Karpas-422 (cell line): Measurements from ENCODE around the gene NEK10. TPM values are rescaled to one million over a fixed set of nuclear protein-coding genes. Genes with fewer than 3 reads are reported as not detected.

Experiments
- DNase-seq: peaks from one replicate; pipeline ENCODE4 v3.0.0-alpha.2; 2015
- H2AFZ ChIP-seq: fragments of 200-600 bp; sonication (generic); 2 replicates; pipeline ENCODE4 v1.6.1; 2014; ENCODE audit warnings: antibody characterized with exemption, low read length, mixed read lengths
- H3K27ac ChIP-seq: fragments of 200-600 bp; sonication (generic); 2 replicates; pipeline ENCODE4 v1.5.1; 2014; ENCODE audit warnings: mild to moderate bottlenecking, low read length, moderate library complexity
- H3K27me3 ChIP-seq: fragments of 200-600 bp; sonication (generic); 2 replicates; pipeline ENCODE4 v1.6.1; 2014; ENCODE audit warnings: low read length, mixed read lengths
- H3K36me3 ChIP-seq: fragments of 200-600 bp; sonication (generic); 2 replicates; pipeline ENCODE4 v1.6.1; 2014; ENCODE audit warnings: low read length, mixed read lengths; ENCODE audit not compliant: insufficient read depth
- H3K4me1 ChIP-seq: fragments of 200-600 bp; sonication (generic); 2 replicates; pipeline ENCODE4 v1.6.1; 2014; ENCODE audit warnings: mild to moderate bottlenecking, low read length, mixed read lengths
- H3K4me2 ChIP-seq: fragments of 200-600 bp; sonication (generic); 2 replicates; pipeline ENCODE4 v1.6.1; 2014; ENCODE audit warnings: low read length, low read depth, mild to moderate bottlenecking; ENCODE audit not compliant: poor library complexity, severe bottlenecking
- H3K4me3 ChIP-seq: fragments of 200-600 bp; sonication (generic); 2 replicates; pipeline ENCODE4 v1.5.1; 2014; ENCODE audit warnings: mild to moderate bottlenecking, antibody characterized with exemption, low read length, mixed read lengths
- H3K79me2 ChIP-seq: fragments of 200-600 bp; sonication (generic); 2 replicates; pipeline ENCODE4 v1.6.1; 2014; ENCODE audit warnings: mild to moderate bottlenecking, low read length, mixed read lengths
- H3K9ac ChIP-seq: fragments of 200-600 bp; sonication (generic); 2 replicates; pipeline ENCODE4 v1.6.0; 2014; ENCODE audit warnings: low read length
- H3K9me2 ChIP-seq: fragments of 200-600 bp; sonication (generic), shearing (Covaris generic); replicated peaks from 2 replicates; pipeline ENCODE4 v1.6.0; 2014; ENCODE audit warnings: mild to moderate bottlenecking, low read length, moderate library complexity; ENCODE audit not compliant: insufficient read depth
- H3K9me3 ChIP-seq: fragments of 300-700, 200-600 bp; sonication (generic); 2 replicates; pipeline ENCODE4 v1.6.1; 2014; ENCODE audit warnings: low read length, mixed read lengths
- H4K20me1 ChIP-seq: fragments of 200-600 bp; sonication (generic); 2 replicates; pipeline ENCODE4 v1.6.1; 2014; ENCODE audit warnings: mild to moderate bottlenecking, antibody characterized with exemption, low read length, low read depth; ENCODE audit not compliant: insufficient read depth
- total RNA-seq: library from RNA; depleted of rRNA; stranded (reverse); fragments of >200 nt; shearing (Covaris generic); gene quantifications from 2 replicates; pipeline ENCODE4 v1.2.3, GENCODE V29; 2014; ENCODE audit warnings: low replicate concordance

NEK10 gene
- total RNA-seq, 1 experiment from 2014 or later, result 0.34 TPM

- H3K9me2 ChIP-seq, result no peaks in the 10 kb centered on the region
- H4K20me1 ChIP-seq, result no peaks in the 10 kb centered on the region
- H3K36me3 ChIP-seq, result no peaks in the 10 kb centered on the region
- no peak for DNase-seq
- H2AFZ ChIP-seq, result no peak overlapping the region
- no peaks in the 10 kb centered on the region for H3K9me3 ChIP-seq
- no peak overlapping the region for H3K27ac ChIP-seq
- H3K4me3 ChIP-seq, result no peak overlapping the region
- no peak overlapping the region for H3K4me2 ChIP-seq
- H3K9ac ChIP-seq, result no peak overlapping the region
- no peaks in the 10 kb centered on the region for H3K27me3 ChIP-seq
- H3K79me2 ChIP-seq, result no peaks in the 10 kb centered on the region
- H3K4me1 ChIP-seq, result no peaks in the 10 kb centered on the region
Observed at GRCh38 chr3:27326629-27327545, 42.3 kb downstream of the NEK10 start.

DNA sequence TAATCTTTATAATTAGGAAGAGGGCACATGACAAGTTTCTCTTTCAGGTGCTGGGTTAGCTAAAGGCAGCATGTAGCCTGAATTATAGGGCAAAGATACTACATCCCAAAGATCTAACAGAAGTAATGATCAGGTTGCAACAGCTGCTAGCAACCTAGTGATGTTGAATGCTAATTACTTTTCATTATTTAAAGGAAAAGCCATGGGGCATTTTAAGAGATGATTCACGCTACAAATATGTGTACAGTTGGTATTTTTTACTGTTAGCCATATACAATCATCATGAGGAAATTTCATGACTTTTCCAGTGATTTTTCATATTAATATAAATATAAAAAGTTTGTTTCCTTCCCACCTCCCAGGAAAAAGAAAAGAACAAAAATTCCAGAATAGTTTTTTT lies 43.0 kb downstream of the NEK10 start:
- DNase-seq, result no peak
- no peaks in the 10 kb centered on the region for H3K9me3 ChIP-seq
- H2AFZ ChIP-seq, result no peak overlapping the region
- H3K36me3 ChIP-seq, result no peaks in the 10 kb centered on the region
- H4K20me1 ChIP-seq, result no peaks in the 10 kb centered on the region
- no peak overlapping the region for H3K4me3 ChIP-seq
- no peak overlapping the region for H3K4me2 ChIP-seq
- H3K27ac ChIP-seq, result no peak overlapping the region
- no peak overlapping the region for H3K9ac ChIP-seq
- no peaks in the 10 kb centered on the region for H3K9me2 ChIP-seq
- no peaks in the 10 kb centered on the region for H3K4me1 ChIP-seq
- no peaks in the 10 kb centered on the region for H3K79me2 ChIP-seq
- no peaks in the 10 kb centered on the region for H3K27me3 ChIP-seq

GRCh38 chr3:27325419-27325818 lies 43.8 kb downstream of the NEK10 start:
- H3K9me3 ChIP-seq, result no peaks in the 10 kb centered on the region
- DNase-seq, result peak; percentile 52
- no peak overlapping the region for H2AFZ ChIP-seq
- H3K9ac ChIP-seq, result no peak overlapping the region
- H3K4me2 ChIP-seq, result no peak overlapping the region
- no peaks in the 10 kb centered on the region for H3K36me3 ChIP-seq
- H3K27me3 ChIP-seq, result no peaks in the 10 kb centered on the region
- no peak overlapping the region for H3K27ac ChIP-seq
- no peaks in the 10 kb centered on the region for H3K79me2 ChIP-seq
- no peaks in the 10 kb centered on the region for H3K9me2 ChIP-seq
- H3K4me3 ChIP-seq, result no peak overlapping the region
- no peaks in the 10 kb centered on the region for H4K20me1 ChIP-seq
- no peaks in the 10 kb centered on the region for H3K4me1 ChIP-seq

DNA sequence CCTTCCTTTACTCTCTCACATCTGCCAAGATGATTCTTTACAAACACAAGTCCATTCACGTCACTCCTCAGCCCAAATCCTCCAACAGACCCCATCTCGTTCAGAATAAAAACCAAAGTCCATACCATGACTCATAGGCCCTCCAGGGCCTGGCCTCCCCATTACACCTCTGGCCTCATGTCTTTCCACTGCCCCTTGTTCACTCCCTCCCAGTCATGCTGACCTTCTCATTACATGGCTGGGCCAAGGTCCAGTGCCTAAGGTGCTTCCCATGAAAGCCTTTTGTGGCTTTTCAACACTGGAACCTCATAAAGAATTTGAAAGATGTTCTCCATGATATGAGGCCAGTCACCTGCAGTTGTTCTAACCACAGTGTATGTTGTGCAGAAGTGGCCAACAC lies 44.5 kb downstream of the NEK10 start:
- no peaks in the 10 kb centered on the region for H3K9me3 ChIP-seq

DNA sequence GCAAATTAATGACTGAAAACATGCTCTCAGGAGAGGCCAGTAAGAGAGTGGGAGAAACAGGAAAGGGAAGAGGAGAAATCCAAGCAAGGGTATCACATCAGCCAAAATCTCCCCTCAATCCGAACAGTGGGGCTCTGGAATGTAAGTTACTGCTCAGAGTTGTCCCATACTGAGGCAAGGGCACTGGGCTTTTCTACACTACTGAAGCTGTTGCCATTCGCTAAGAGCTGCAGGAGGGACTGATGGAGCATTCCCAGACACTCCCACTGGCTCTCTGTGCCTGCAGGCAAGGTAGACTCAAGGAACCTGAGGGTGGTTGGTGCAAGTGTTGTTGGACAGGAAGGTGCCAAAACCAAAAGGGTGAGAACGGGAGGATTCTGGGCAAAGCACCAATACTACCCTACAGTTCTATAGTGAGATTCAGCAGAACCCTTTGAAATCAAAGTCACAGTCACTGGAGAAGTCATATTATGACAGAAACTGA lies 46.1 kb downstream of the NEK10 start:
- no peak overlapping the region for H3K4me3 ChIP-seq

More for the DNA sequence above, 44.5 kb downstream of the NEK10 start:
- no peaks in the 10 kb centered on the region for H3K9me2 ChIP-seq
- no peak overlapping the region for H3K9ac ChIP-seq
- DNase-seq, result no peak
- no peak overlapping the region for H2AFZ ChIP-seq
- H3K27me3 ChIP-seq, result no peaks in the 10 kb centered on the region
- H4K20me1 ChIP-seq, result no peaks in the 10 kb centered on the region
- no peaks in the 10 kb centered on the region for H3K79me2 ChIP-seq
- H3K4me1 ChIP-seq, result no peaks in the 10 kb centered on the region
- no peak overlapping the region for H3K27ac ChIP-seq
- H3K4me3 ChIP-seq, result no peak overlapping the region
- H3K36me3 ChIP-seq, result no peaks in the 10 kb centered on the region
- no peak overlapping the region for H3K4me2 ChIP-seq

DNA sequence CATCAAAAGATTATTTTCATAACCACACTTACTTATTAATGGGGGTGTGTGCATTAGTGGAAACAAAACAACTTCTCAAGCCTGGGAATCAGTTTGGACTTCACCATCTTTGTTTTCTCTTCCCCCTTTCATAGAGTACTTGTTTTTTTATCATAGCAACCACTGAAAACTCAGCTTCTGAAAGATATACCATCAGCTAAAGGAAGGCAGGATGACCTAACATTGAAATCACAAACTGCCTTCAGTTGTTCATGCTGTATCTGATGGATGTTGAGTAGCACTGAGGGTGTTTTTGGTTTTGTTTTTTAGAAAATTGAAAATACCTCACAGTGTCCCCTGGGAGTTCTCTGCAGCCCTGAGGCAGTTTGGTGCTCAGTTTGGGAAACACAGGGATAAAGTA lies 46.5 kb downstream of the NEK10 start:
- Histone ChIP-seq H4K20me1 (no peaks in the 10 kb centered on the region), H3K79me2 (no peaks in the 10 kb centered on the region), H3K27ac (no peak overlapping the region), H3K9me3 (no peaks in the 10 kb centered on the region), H3K9ac (no peak overlapping the region), H3K4me3 (no peak overlapping the region), H2AFZ (no peak overlapping the region), H3K4me2 (no peak overlapping the region), H3K36me3 (no peaks in the 10 kb centered on the region), H3K27me3 (no peaks in the 10 kb centered on the region), H3K9me2 (no peaks in the 10 kb centered on the region), H3K4me1 (no peaks in the 10 kb centered on the region)
- no peak for DNase-seq

More for the DNA sequence above, 46.1 kb downstream of the NEK10 start:
- Histone ChIP-seq H3K9ac (no peak overlapping the region), H2AFZ (no peak overlapping the region), H3K4me2 (no peak overlapping the region), H3K27ac (no peak overlapping the region), H3K36me3 (no peaks in the 10 kb centered on the region), H3K9me2 (no peaks in the 10 kb centered on the region), H3K9me3 (no peaks in the 10 kb centered on the region), H3K79me2 (no peaks in the 10 kb centered on the region), H4K20me1 (no peaks in the 10 kb centered on the region), H3K4me1 (no peaks in the 10 kb centered on the region), H3K27me3 (no peaks in the 10 kb centered on the region)
- DNase-seq, result no peak

DNA sequence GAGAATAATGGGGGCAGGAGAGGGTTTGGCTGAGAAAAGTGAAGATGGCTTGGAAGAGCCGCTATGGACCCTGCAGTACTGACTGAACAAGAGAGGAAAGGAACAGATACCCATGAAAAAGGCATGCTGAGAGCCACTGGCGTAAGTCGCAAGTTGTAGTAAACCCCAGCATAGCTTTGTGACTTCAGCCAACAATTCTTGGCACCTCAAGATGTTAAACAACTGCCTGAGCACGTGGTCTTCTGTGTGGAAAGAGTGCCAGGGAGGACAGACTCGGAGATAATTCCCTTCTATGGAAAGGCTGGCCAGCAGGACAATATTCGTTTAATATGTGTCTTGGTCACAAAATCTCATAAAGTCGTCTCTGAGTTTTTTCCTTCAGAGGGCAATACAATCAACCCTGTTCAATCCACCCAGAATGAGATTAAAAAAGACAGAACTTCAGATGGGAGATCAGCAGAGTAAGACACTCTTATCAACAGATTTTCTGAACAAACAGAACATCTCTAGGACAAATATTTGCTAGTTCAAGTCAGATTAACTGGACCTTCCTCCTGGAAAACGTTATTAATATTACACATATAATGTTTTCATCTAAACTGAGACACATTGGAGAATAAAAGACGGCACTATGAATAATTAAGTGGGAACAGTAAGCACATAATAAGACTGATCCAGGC lies 49.2 kb downstream of the NEK10 start:
- Histone ChIP-seq H3K36me3 (no peaks in the 10 kb centered on the region), H3K4me1 (no peaks in the 10 kb centered on the region), H2AFZ (no peak overlapping the region), H3K27ac (no peak overlapping the region), H3K4me2 (no peak overlapping the region), H3K27me3 (no peaks in the 10 kb centered on the region), H3K9me2 (no peaks in the 10 kb centered on the region), H3K79me2 (no peaks in the 10 kb centered on the region), H3K9me3 (no peaks in the 10 kb centered on the region), H3K4me3 (no peak overlapping the region), H3K9ac (no peak overlapping the region), H4K20me1 (no peaks in the 10 kb centered on the region)
- DNase-seq, result no peak

- Histone ChIP-seq H4K20me1 (no peaks in the 10 kb centered on the region), H3K9ac (no peak overlapping the region), H3K36me3 (no peaks in the 10 kb centered on the region), H3K9me3 (no peaks in the 10 kb centered on the region), H2AFZ (no peak overlapping the region), H3K4me3 (no peak overlapping the region), H3K4me1 (no peaks in the 10 kb centered on the region), H3K27ac (no peak overlapping the region), H3K27me3 (no peaks in the 10 kb centered on the region), H3K4me2 (no peak overlapping the region), H3K9me2 (no peaks in the 10 kb centered on the region), H3K79me2 (no peaks in the 10 kb centered on the region)
- no peak for DNase-seq
Observed at GRCh38 chr3:27319304-27319703, 49.9 kb downstream of the NEK10 start.
